NCI-H1436 (cell line): ENCODE measurements around the gene PRKRIP1.
"Not testable (repeated sequence)": the region's sequence is repeated elsewhere in the genome, so short reads cannot be mapped to it uniquely, and the experiment has no call there.

ENCODE experiments used
- DNase-seq: peaks from one replicate; lab custom pipeline; 2025; lab: John Stamatoyannopoulos, UW

The PRKRIP1 gene

DNA sequence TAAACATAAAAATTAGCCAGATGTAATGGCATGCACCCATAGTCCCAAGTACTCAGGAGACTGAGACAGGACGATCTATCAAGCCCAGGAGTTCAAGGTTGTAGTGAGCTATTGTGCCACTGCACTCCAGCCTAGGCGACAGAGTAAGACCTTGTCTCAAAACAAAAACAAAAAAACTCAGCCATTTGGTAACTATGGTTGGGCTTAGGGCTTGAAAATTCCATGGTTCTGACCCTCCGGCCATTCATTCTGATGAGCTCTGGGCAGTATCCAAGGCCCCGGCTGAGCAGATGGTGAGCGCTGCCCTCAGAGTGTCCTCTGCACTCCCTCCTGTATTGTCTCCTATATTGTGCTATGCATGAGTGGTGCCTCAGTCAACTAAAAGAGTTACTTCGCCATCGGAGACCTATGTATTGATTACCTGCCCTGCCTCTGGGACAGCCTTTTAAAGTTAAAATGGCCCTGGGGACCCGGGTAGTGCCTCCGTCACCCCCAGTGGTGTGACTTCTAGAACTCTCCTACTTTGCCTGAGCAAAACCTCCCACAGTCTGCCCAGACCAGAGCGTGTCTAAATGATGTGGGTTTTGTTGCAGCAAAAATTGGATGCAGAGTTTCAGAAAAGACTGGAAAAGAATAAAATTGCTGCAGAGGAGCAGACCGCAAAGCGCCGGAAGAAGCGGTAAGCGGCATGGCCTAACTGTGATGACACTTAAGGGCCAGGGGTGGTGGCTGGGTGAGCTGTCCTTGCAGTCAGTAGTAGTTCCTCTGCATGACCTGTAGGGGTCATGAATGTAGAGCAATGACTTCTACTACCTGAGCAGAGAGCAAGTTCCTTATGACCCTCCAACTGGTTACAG is 8.1 kb downstream of the PRKRIP1 start:
- DNase-seq = peak; percentile 4

DNA sequence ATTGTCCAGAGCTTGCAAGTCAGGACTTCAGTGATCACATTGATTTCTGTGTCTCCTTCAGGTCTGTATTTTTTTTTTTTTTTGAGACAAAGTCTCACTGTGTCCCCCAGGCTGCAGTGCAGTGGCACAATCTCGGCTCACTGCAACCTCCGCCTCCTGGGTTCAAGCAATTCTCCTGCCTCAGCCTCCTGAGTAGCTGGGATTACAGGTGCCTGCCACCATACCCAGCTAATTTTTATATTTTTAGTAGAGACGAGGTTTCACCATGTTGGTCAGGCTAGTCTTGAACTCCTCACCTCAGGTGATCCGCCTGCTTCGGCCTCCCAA is 8.7 kb downstream of the PRKRIP1 start:
- DNase-seq = not testable (repeated sequence)

DNA sequence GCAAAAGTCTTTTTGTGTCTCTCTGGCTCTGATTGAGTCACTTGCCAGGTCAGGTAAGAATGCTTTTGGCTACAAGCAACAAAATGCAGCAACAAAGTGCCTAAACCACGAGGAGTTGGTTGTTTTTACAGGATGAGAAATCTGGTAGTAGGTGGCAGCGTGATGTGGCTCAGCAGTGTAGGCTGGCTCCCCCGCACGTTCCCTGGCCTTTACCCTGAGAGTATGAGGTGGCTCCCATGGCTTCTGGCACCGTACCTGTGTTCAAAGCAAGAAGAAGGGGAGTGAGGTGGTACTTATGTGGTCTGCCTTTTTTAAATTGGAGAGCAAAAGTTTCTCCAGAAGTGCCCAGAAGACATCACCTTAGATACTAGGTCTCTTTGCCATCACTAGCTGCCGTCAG is 11.7 kb downstream of the PRKRIP1 start:
- no peak for DNase-seq

DNA sequence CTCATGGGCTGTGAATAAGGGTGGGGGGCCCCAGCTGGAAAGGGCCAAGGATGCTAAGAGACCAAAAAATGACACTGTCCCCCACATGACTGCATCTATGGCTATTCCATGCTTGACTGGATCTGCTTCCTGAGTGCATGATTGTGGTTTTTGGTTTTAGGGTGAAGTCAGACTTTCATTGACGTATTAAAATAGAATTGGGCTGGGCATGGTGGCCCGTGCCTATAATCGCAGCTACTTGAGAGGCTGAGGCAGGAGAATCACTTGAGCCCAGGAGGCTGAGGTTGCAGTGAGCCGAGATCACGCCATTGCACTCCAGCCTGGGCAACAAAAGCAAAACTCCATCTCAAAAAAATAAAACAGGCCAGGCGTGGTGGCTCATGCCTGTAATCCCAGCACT is 12.4 kb downstream of the PRKRIP1 start:
- not testable (repeated sequence) for DNase-seq

DNA sequence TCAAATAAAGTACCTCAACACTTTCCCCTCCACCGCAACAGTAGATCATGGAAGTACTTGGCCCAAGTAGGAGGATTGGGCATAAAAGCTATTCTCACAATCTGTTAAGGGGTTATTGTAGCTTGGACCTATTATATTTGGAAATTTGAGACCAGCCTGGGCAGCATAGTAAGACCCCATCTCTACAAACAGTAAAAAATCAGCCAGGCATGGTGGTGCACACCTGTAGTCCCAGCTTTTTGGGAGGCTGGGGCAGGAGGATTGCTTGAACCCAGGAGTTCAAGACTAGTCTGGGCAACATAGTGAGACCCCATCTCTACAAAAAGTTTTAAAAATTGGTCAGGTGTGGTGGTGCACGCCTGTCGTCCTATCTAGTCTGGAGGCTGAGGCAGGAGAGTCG is 13.2 kb downstream of the PRKRIP1 start:
- DNase-seq = no peak

DNA sequence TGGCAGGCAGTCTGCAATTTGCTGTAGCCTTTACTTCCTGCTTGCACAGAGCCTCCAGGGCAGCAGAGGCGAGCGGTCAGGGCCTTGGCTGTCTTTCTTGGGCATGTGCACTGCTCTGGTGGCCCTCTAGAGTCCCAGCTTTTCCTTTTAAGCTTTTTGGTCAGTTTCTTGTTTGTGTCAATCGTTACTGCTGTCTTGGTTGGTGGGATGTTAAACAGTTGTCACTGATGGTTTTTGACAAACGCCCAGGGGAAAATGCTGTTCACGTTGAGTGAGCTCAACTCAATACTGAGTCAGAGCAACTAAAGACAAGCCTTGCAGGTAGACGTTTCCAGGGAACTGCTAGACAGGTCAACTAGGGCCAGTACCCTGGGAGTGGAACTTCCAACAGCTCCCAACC is 14.0 kb downstream of the PRKRIP1 start:
- DNase-seq = no peak

DNA sequence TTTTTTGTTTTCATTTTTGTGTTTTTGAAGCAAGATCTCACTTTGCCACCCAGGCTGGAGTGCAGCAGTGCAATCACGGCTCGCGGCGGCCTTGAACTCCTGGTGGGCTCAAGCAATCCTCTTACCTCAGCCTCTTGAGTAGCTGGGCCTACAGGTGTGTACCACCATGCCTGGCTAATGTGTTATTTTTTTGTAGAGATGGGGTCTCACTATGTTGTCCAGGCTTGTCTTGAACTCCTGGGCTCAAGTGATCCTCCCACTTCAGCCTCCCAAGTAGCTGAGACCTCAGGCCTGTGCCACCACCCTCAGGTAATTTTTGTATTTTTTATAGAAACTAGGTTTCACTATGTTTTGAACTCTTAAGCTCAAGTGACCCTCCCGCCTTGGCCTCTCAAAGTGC is 14.8 kb downstream of the PRKRIP1 start:
- no peak for DNase-seq

DNA sequence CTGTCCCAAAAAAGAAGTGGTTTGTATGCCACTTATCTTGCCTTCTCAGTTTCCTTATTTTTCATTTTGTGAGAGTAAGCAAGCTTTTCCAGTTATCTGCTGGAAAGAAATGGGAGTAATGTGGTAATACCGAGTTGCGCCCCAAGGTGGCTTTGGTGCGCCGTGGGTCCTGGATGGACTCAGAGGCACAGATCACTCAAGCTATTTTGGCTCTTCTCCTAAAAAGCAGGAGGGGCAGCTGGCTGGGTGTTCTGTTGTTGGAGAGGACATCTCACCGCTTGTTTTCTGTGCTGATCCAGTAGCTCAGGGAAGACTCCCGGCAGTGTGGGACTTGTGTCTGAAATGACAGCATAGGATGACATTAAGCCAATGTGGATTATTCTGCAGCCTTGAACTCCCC is 16.4 kb downstream of the PRKRIP1 start:
- no peak for DNase-seq

DNA sequence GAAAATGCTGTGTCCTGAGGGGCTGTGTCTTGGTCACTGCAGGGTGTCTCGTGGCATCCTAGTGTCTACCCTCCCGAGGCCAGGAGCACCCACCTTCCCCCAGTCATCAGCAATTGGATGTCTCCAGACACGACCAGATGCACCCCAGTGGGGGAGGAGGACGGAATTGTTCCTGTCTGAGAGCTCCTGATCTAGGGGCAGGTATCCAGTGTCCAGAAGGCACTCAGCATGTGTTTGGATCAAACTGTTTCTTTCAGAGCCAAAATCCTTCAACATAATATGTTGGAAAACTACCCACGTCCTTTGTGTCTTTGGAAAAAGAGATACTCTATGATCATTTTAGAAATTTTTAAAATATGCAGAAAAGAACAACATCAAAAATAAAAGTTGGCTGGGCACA is 16.9 kb downstream of the PRKRIP1 start:
- DNase-seq = no peak

DNA sequence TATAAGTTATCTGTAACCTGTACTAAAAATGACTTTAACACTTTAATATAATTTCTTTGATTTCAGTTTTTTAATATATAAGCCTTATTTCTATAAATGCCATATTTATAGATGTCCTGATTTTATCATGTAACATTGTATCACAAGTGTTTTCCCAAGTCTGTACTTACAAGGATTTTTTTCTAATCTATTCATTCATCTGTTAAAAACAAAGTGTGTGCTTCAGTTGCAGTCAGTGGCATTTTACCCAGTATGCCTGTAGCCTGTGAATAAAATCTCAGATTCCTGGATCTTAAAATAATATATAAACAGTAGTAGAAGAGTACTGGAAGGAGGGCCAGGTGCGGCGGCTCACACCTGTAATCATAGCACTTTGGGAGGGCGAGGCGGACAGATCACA is 17.4 kb downstream of the PRKRIP1 start:
- no peak for DNase-seq

DNA sequence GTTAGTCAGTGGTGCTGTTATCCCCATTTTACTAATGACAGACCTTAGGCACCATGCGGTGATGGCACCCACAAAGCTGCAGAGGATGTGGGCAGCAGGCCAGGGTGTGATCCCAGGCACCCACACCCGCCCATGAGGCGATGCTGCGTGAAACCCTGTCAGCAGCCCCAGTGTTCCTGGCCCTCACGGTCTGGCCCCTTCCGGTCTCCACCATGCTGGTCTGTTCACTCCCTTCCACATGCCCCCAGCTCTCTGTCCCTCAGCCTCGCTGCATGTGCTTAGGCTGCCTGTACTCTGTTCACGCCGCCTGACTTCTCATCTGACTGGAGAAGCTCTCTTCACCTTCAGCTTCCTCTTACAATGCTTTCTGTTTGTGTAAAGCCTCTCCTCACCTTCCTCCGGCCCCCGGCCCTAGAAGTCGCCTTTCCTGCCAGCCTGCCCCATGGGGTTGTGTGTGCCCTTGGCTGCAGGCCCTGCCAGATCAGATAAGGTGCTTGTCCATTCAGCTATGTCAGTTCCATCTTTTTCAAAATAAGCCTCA is 19.6 kb downstream of the PRKRIP1 start:
- DNase-seq = no peak

DNA sequence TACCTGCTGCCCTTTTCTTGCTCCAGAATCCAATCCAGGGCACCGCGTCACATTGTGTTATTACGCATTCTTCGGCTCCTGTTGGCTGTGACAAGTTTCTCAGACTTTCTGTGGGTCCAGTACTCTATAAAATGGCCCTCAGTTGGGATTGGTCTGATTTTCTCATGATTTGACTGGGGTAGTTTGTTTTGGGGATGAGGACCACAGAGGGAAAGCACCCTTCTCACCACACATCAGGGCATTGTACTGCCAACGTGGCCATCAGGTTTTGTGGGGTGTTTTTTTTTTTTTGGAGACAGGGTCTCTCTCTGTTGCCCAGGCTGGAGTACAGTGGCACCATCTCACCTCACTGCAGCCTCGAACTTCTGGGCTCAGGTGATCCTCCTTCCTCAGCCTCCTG is 20.2 kb downstream of the PRKRIP1 start:
- no peak for DNase-seq

DNA sequence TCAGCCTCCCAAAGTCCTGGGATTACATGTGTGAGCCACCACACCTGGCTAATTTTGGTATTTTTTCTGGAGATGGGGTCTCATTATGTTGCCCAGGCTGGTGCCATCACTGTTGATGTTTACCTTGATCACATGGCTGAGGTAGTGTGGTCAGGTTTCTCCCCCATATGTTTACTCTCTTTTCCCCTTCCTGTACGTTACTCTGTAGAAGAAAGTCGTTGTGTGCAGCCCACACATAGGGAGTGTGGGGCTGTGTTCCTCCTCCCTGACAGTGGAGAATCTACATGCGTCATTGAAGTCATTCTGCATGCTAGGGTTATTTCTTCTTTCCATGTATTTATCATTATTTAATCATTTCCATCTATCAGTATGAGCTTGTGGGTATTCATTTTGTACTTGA is 20.9 kb downstream of the PRKRIP1 start:
- DNase-seq = no peak

DNA sequence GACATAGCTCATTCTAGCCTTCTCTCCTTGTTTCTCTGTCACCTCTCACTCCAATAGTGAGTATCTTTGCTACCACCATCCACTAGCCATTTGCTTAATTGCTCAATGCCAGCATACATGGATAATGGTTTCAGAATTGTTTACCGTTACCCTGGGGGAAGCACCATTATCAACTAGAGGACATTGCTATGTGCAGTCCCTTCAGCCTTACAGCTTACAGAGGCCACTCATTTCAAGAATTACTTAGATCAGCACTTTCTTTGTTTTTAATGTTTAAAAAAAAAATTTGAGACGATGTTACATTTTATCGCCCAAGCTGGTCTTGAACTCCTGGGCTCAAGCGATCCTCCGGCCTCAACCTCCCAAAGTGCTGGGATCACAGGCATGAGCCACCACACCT is 22.4 kb downstream of the PRKRIP1 start:
- DNase-seq = no peak

DNA sequence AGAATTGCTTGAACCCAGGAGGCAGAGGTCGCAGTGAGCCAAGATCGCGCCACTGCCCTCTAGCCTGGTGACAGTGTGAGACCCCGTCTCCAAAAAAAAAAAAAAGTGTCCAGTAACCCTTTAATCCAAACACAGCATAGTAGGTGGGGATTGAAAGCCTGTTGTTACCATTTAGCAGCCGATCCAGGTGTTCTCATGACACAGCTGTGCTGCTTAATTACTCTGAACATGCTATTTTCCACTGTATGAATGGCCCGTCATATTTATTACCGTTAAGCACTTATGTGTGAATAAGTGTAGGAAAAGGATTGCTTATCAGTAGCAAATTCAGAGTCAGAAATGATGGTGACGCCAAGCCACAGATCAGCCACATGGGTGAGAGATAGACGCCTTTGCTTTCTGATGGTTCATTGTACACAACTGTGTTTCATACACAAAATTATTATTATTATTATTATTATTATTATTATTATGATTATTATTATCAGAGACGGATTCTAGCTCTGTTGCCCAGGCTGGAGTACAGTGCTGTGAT is 25.6 kb downstream of the PRKRIP1 start:
- DNase-seq = no peak

DNA sequence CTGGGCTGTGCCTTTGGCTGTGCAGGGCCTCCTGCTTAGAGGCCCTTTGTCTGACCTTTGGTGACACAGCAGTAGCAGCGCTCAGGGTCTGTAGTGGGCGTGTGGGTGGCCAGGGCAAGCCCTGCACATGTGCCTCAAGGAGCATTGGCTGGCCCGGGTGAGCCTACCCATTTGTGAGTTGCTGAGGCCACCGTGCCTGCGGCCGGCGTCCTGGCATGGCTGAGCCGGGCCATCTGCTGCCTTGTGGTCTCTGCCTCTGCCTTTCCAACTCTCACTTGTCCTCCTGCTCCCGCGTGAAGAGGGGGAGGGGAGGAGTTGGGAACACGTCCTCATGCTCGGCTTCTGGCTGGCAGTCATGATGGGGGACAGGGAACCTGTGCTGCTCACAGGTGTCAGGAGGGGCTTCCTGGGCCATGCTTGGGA is 28.0 kb downstream of the PRKRIP1 start:
- DNase-seq = no peak

DNA sequence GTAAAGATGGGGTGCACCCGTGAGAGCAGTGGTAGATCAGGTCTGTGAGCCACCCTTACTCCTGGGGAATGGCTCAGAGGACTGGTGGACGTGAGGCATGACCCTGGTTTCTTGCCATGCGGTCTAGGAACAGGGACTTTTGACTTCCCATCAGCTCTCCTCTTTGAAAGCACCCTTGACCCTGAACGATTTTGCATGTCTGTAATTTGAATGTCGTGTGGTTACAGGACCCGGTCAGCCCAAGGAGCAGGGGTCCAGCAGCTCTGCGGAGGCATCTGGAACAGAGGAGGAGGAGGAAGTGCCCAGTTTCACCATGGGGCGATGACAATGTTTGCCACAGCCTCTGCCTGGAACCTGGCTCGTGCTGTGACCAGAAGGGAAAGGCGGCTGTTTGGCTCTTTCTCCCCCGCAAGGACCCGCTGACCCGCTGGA is 28.6 kb downstream of the PRKRIP1 start:
- no peak for DNase-seq

DNA sequence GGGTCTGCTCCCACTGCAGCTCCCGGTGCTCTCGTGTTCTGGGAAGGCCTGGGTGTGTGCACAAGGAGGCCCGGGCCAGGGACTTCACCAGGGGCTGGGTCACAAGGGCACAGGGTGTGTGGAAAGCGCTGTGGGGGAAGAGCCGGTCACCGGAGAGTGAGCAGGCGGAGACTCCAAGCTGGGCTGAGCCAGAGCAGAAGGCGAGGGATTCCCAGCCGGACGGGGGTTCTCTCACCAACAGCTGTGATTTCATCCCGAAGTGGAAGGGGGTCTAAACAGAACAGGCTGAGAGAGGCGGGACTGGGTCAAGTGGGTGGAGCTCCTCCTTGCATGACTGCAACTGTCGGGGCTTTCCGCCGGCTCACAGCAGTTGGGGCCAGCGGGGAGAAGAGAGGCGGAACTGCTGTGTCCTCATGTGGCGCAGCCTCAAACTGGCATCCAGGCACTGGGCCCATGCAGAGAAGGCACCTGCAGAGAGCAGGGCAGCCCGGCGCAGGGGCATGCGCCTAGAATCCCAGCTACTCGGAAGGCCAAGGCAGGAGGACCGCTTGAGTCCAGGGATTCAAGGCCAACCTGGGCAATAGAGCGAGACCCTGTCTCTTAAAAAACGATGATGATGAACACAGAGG is 29.6 kb downstream of the PRKRIP1 start:
- DNase-seq = no peak

DNA sequence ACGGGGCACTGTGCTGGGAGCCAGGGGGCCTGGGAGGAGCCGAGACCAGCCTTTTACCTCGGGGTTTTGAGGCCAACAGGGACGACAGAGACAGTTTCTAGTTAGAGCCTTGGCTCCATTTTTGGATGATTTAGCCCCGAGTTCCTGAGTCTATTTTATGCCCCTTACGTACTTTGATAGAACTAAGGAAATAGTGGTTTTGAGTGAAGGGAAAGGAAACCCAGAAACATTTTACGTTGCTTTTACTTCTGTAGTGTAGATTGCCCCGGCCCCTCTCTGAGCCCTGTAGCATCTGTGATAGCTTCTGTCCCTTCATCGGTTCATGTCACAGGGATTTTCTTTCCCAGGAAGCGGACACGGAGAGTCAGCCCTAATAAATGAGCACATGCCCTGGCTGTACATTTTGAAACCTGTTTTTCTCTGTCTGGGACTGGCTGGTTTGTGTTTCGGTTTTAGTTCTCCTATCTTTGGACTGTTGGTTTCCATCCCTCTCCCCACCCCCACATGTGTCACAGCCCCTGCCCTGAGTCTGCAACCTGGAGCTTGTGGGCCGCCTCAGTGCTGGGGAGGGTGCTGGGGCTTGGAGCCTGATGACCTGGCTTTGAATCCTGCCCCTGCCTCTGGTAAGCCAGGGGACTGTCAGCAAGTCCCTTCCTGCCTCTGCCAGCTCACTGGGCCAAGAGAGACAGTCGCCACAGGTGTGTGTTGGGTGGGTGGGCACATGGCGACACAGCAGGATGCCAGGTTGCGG is 30.3 kb downstream of the PRKRIP1 start:
- DNase-seq = no peak

DNA sequence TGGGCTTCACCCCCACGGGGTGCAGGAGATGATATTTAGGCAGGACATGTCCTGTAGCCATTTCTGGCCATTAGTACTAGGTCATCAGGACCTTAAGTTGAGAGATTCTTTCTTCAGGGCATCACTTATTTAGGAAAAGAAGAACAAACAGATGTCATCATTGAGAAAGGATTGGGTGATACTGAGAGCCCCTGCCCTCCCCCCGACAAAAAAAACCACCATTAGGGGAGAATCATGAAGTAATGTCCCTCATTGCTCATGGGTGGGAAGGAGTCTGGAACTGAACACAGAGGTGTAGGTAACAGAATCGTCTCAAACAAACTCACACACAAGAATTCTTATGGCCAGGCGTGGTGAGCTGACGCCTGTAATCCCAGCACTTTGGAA is 30.8 kb downstream of the PRKRIP1 start:
- DNase-seq = no peak

DNA sequence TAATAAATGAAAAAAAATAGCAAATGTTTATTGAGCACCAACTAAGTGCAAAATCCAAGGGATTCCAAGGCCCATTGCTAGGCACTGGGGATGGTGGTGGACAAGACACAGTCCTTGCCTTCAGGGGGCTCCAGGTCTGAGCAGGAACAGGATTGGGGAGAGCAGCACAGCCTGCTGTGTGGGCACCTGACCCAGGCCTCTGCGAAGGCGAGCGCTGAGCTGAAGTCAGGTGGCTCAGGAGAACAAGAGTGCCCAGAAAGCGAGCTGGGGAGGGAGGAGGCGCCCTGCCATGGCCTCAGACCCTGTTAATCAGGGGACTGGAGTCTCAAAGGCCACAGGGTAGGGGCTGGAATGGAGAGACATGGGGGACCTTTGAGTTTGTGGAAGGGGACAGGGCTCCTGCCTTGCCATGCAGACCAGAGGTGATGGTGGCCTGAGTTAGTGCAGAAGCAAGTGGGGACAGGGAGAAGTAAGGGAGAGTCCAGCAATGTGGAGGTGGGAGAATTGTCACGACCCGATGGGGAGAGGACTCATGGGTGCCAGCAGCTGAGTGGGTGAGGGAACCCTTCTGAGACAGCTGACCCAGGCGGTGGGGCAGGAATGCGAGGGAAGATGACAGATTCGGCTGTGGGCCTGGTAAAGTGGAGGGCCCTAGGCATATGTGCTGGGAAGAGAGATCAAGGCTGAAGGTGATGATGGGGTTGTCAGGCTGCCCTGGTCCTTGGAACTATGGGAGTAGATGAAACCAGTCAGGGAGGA is 33.2 kb downstream of the PRKRIP1 start:
- no peak for DNase-seq
